Stomach (tissue), 4 donors: ENCODE data around the gene MAP3K7CL.

Experiments used
- EP300 ChIP-seq: sonication (generic); formaldehyde crosslinking; IDR thresholded peaks from one replicate; pipeline ENCODE4 v1.6.1; 2017; ENCODE audit warnings: antibody characterized with exemption
- POLR2A ChIP-seq, 4 donors: fragments of 450-650 bp; IDR thresholded peaks; one replicate each; pipeline ENCODE4 v1.6.1; 2016; ENCODE audit warnings: antibody characterized with exemption in 4 of 4, control low read depth in 2 of 4, mild to moderate bottlenecking in 1 of 4, moderate library complexity in 1 of 4
- POLR2AphosphoS5 ChIP-seq, 3 donors: sonication (generic); formaldehyde crosslinking; IDR thresholded peaks; one replicate each; pipeline ENCODE4 v1.6.1; 2016; ENCODE audit warnings: antibody characterized with exemption in 3 of 3
- TF ChIP-seq, protein P1 (sequence below), 7 experiments: fragments of 450-650 bp in 4 of 7; fragments of 200-600 bp in 3 of 7; sonication (generic) in 3 of 7; IDR thresholded peaks; one replicate each; pipeline ENCODE4 v1.5.1; 2016 to 2019; ENCODE audit warnings: antibody characterized with exemption in 7 of 7, control low read depth in 2 of 7, mild to moderate bottlenecking in 1 of 7

DNA sequence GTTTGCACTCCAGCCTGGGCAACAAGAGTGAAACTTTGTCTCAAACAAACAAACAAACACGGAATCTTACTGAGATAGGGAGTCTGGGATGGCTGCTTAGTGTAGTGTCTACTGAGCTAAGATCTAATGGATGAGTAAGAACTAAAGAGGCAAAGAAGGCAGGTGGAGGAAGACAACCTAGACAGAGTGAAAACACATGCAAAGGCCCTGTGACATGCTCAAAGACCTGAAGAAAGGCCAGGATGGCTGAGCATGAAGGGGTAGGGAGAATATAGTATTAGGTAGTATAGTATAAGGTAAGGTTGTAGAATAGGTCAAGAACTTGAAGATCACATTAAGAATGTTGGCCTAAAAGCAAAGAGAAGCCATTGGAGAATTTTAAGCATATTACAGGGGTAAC lies 49.1 kb downstream of the MAP3K7CL start:
- no peak for TF ChIP-seq POLR2A (IDR thresholded peaks at IDR 0.05)
- no peak for TF ChIP-seq EP300
- TF ChIP-seq, protein P1, sequence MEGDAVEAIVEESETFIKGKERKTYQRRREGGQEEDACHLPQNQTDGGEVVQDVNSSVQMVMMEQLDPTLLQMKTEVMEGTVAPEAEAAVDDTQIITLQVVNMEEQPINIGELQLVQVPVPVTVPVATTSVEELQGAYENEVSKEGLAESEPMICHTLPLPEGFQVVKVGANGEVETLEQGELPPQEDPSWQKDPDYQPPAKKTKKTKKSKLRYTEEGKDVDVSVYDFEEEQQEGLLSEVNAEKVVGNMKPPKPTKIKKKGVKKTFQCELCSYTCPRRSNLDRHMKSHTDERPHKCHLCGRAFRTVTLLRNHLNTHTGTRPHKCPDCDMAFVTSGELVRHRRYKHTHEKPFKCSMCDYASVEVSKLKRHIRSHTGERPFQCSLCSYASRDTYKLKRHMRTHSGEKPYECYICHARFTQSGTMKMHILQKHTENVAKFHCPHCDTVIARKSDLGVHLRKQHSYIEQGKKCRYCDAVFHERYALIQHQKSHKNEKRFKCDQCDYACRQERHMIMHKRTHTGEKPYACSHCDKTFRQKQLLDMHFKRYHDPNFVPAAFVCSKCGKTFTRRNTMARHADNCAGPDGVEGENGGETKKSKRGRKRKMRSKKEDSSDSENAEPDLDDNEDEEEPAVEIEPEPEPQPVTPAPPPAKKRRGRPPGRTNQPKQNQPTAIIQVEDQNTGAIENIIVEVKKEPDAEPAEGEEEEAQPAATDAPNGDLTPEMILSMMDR (IDR thresholded peaks at IDR 0.05): no peak
- TF ChIP-seq POLR2AphosphoS5 (IDR thresholded peaks at IDR 0.05): no peak
